ENCODE results near the gene IGF2BP2.

The IGF2BP2 gene

DNA sequence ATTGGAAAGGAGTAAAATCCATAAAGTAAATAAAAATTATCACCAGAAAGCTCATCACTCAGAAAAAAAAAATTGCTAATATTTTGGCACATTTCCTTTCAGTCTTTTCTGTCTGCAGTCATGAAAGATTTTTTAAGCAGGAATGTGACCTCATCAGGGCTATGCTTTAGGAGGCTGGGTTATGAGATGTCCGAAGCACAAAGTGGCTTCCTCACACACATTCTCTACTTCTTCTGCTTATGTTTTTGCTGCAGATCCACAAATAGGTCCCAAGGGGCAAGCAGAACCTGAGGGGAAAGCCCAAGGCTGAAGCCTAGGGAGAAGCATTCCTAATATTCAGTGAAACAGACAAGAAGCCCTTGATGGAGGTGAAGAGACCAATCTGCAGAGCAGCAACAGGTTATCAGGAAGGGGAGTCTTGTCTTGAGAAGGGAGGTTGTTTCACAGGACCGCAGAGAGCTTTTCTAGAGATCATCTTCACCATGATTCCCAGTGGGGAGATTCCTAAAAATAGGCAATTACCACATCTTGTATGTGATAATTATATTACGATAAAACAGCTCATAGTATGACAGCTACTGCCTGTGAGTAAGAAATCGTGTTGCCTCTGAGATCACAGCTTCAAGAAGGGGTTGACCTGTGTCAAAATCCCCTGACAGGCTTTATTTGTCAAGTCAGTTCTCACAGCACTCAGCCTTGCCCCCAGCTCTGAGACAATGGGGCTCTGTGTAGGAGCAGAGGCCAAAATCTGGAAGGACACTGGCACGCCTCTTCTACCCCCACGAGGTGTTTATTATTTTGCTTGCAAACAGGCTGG, 60.5 kb downstream of the IGF2BP2 start:
- DNase-seq, result no peak

DNA sequence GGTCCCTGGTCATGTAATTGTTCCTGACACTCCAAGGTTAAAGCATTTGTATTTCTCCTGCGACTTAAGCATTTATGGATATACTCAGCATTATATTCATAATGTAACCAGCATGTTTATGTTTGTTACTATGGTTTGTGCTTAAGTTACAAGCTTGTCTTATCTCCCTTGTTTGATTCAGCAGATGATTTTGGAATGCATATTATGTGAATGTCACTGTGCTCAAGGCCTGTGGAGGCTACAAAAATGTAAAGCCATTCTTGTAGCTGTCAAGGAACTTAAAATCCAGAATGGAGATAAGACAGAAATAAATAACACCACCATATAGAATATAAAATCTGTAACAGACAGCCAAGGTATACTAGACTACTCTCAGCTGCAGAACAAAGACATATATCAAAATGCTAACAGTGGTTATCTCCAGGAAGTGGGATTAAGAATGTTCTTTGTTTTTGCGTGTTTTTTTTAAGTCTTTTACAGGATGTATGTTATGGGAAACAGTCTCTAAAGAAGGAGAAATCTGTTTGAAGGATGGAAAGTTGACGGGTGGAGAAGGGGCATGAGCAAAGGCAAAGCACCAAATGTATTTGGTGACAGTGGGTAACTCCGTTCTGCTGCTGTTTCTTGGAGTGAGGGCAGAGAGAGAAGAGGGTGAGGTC, 61.4 kb downstream of the IGF2BP2 start:
- no peak for DNase-seq

DNA sequence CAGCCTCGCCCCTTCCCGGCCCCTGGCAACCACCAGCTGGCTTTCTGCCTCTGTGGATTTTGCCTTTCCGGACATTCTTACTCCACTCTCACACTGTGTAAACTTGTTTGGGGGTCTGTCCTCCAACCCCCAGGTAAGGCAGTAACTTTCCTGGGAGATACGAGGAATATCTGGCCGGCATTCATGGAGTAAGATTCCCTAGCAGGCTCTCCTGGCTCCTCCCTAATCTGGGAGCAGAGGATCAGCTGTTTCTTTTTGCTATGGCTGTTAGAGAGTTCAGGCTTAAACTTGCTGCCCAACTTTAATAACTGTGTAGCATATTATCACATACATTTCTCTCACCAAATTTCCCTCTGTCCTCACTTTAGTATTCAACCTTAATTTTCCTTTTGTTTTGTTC, 64.3 kb downstream of the IGF2BP2 start:
- DNase-seq, result no peak

DNA sequence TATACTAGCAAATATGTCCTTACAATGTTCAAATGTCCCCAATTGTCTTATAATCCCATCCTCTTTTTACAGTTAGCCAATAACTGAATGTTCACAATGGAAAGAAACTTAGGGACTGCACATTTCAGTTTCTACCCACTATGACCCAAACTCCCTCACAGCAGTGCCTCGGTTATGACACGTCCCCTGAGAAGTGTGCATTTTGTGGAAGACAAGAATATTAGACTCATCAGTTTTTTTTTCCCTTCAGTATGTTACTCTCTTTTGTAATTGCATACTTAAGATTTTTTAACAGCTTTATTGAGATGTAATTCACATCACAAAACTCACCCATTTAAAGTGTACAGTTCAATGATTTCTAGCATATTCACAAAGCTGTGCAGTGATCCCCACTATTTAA, 64.8 kb downstream of the IGF2BP2 start:
- DNase-seq, result no peak

DNA sequence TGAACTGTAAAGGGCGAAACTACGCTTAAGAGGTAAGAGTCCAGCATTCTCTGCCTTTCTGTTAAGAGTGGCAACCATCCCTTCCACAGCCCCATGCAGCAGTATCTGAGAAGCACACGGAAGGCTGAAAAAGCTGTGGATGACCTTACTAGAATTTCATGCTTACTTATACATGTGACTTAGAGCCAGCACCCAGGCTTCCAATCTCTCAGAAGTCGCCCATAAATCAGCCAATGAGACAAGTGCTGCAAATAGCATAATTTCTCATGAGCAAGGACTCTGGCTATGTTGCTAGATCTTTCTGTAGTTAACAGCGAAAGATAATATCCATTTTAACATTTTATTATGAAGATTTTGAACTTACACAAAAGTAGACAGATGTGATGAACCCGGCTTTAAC, 65.3 kb downstream of the IGF2BP2 start:
- no peak for DNase-seq

DNA sequence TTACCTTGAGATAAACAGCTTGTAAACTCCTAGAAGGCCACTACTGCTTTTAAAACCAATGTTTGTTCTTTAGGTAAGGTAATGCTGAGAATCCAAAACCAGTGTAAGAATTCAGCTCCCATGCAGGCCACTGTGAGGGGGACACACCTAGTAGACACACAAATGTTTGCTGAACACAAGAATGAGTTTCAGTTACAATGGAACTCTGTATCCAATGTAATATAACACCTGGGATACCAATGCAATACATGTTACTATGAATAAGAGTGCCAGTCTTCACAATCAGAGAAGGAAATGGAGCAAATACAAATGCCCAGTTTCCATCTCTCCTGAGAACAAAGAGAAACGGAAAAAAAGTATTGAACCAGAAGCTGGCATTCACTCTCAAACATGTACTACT, 65.9 kb downstream of the IGF2BP2 start:
- DNase-seq, result no peak

DNA sequence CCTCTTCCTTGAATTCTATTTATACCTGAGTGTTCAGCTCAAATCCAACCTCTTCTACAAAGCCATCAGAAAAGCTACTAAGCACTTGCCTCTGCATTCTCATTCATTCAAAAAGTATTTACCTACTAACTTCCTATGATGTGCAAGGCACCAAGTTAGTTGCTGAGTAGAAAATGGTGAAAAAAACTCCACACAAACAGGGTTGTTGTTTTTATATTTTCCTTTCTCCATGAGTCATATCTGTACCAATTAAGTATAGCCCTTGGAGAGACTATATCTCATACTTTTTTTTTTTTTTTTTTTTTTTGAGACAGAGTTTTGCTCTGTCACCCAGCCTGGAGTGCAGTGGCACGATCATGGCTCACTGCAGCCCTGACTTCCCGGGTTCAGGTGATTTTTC, 67.7 kb downstream of the IGF2BP2 start:
- DNase-seq, result no peak

DNA sequence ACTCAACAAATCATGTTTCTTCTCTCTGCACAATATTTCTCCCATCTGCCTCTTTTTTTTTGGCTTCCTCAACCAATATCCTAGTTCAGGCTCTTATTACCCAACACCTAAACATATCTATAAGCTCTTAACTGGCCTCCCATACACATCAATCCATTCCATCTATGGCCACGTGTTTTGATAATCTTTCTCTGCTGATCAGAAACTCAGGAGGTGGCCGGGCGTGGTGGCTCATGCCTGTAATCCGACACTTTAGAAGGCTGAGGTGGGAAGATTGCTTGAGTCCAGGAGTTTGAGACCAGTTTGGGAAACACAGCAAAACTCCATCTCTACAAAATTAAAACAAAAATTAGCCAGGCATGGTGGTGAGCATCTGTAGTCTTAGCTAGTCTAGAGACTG, 68.4 kb downstream of the IGF2BP2 start:
- no peak for DNase-seq

DNA sequence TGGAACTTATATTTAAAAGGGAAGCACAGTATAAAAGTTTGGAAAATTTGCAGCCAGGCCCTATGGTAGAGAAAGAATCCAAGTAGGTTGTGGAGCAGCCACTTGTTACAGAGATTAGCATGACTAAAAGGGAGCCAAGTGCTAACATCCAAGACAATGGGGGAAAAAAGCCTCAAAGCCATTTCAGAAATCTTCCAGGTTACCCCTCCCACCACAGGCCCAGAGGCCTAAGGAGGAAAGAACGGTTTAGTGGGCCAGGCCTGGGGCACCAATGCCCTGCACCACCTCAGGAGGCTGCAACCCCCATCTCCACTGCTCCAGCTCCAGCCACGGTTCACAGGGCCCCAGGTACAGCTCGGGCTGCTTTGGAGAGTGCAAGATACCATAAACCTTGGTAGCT, 69.9 kb downstream of the IGF2BP2 start:
- no peak for DNase-seq

DNA sequence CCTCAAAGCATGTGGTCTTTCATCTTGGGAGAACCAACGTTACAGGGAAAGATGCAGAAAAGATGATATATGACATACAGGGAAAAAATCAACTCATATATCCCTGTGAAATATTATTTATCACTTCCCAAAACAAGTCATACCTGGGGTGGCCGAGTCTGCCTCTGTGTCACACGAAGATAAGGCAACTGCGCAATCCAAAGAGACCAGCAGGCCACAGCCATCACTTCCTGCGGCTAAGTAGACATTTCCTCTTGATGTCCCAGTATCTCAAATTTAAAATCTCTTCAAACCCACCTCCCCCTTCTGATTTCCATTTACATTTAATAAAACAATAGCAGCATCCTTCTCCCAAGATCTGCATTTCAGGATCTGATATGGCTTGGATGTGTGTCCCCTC, 71.5 kb downstream of the IGF2BP2 start:
- DNase-seq, result no peak

DNA sequence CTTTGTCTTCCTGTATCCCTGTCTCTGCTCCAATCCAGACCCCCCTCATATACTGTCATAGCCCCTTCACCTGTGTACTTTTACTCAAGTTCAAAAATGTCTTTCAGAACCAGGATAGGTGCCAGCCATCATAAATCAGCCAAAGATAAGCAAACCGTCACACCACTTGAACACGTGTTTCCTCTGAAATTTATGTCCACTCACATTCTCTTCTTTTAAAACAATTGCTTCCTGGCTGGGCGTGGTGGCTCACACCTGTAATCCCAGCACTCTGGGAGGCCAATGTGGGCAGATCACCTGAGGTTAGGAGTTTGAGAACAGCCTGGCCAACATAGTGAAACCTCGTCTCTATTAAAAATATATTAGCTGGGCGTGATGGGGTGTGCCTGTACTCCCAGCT, 74.1 kb downstream of the IGF2BP2 start:
- no peak for DNase-seq

DNA sequence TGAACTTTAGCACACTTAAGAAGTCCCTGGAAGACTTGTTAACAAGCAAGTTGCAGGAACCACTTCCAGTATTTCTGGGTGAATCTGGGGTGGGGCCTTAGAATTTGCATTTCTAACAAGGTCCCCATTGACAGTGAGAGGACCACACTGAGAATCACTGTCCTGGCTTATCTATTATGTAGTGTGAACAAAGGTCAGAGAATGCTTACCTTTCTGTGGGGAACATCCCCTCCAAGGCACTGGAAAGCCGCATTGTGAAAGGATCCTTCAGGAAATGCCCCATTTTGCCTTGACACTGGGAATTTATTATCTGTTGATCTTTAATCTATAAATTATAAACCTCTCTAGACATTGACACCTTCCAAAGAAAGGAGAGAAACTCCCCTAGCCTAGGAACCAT, 74.8 kb downstream of the IGF2BP2 start:
- no peak for DNase-seq

DNA sequence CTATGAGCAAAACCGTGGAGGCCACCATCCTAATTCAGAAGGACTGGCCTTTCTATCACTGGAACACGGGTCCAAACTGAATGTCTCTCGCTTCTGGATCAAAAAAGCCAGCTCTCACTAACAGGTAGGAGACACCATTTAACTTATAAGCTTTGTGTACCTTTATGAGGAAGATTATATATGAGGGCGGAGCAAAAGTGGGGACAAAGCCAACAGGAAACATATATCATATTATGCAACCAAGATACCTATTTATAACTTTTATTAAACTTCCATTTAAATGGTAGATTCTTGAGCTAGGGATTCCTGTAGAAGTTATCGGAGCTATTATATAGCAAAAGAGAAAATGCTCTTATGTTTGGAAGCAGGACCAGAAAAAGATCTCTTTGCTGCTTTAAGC, 78.4 kb downstream of the IGF2BP2 start:
- DNase-seq, result no peak

DNA sequence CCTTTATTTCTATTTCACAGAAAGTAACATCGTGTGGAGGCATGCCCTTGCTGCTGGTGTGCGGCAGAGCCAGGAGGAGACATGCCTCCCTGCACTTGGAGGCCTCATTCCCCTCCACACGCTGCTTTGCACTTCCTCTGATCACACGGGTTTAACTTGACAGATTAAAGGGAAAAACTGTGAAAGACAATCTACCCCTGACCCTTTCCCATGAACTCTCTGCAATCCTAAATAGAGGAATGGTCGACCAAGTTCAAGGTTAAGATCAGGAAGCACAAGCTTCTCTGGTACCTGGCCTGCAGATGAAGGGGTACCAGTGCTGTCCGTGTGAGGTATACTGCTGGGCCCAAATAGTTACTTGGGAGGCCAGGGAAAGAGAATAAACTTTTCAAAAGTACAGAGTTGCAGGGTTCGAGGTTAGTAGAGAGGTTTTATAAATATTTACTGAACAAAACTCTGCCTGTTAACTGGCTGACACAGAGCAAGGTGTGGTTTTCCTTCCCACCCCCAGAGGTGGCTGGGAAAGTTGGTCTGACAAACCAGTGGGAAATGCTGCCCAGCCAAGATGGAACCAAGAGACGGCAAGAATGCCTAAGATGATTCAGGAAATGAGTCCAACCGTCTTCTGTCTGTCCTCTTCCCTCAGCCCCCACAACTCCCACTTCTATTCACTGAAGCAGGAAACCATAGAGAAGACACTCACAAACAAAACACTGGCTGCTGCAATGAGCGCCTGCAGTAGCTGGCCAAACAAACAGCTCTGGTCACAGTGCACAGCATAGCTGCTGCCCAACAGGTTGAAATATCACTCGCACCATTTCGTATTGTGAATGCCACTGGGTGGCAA, 79.6 kb downstream of the IGF2BP2 start:
- DNase-seq, result no peak

DNA sequence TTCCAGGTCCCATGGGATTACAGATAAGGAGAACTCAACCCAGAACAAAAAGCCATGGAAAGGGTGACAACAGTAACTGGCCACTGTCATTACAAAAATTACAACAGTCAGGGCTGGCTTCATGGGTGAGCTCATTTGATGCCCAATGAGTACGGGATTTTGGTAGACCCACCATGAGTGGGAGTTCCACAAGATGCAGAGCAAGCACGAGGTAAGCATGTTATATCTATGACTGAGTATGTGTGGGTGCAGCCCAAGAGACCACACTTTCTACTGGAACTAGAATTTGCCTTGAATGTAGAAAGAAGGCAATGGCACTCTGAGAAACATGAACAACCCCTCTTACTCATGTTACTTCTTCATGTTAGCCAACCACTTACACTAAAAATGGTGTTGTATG, 83.3 kb downstream of the IGF2BP2 start:
- DNase-seq, result no peak

DNA sequence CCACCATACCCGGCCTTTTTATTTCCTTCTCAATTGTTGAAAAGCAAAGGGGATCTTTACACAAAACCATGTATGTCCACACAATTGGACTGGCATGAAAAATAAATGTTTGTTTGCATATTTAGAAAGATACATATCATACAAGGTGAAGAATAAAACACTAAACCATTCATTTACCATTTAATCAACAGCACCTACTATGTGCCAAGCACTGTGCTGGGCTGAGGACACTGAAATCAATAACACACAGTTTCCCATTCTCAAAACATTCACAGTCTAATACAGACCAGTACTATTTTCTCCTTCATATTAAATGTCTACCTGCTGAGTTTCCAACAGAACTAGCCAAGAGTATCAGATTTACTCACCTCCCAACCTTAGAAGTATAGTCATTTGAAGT, 84.7 kb downstream of the IGF2BP2 start:
- no peak for DNase-seq

DNA sequence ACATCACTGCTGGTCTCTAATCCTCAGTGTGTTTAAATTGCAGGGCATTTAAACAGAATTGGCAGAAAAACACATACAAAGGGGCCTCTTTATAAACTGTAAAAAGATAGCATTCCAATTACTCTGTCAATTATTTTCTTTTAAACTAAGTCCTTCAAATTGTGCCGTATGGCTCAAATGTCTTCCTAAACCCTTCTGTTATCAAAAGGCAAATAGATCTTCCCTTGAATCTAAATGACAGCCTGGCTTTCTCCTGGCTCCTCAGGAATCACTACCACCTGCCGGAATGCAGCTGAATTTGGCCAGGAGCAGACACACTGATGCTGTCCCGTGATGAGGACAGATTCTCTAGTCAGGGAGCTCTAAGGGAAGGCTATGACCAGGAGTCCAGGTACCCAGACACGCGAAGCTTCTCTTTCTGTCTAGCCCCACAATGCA, 85.6 kb downstream of the IGF2BP2 start:
- DNase-seq, result no peak

DNA sequence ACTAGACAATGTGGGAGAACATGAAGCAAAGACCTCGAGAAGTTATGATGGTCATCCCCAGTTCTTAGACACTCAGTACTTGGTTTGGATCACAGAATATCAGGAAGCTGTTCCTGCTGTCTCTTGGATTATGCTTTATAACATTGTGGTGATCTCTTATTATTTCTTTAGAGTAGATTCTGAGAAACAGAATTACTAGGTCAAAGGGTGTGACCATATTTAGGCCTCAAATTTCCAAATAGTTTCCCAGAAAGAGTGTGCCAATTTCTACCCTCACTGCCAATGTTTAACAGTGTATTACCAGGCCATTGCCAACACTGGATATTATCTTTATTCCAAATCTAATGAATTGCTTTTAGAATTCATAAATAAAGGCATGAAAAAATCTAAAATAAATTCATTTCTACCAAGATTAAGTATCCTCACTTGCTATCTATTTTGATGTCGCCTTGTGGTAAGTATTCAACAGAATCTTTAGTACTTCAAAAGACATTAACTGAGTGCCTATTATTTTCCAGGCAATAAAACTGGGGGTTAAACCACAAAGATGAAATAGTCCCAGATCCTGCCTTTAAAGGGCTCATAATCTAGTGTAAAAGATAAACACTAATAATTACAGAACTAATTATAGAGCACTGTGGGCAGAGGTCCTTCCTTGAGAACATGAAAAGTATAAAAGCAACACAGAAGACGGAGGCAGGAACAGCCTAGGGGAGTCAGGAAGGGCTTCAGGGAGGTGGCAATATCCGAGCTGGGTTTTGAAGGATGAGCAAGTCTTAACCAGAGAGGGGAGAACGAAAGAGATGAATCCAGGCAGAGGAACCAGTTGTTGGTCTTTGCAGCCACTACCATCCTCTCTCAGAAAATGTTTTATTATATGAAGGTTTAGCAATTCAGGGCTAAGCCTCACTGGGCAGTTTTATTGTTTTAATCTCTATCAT, 86.8 kb downstream of the IGF2BP2 start:
- no peak for DNase-seq

DNA sequence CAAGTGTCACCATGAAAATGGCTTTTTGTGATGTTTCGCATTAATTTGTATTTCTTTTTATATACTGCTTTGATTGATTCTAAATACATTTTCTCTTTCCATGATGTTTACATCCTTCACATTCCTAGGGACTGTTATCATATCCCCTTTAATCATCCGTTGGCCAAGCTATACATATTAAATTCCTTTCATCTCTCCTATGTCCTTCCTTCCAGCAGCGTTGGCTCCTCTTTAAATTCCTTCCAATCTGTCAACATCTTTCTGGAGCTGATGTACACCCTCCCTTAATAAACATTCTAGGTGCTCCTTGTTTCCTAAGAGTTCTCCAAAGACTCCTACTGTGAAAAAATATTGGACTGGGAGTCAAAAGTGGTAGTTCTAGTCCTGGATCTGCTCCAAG, 87.8 kb downstream of the IGF2BP2 start:
- DNase-seq, result no peak

DNA sequence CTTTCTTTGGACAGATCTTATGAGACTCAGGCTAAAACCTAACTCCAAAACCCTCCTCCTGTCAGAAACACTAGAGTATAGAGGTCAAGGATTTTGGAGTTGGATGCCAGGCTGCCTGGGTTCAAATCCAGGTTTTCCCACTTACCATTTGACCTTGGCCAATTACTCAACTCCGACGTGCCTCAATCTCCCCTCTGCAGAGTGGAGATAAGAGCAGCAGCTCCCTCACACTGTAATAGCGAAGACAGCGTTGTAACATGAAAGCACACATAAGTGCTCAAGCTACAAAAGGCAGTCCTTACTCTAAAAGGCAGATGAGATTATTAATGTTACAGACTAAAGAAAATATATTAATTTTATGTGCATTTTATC, 90.1 kb downstream of the IGF2BP2 start:
- no peak for DNase-seq

DNA sequence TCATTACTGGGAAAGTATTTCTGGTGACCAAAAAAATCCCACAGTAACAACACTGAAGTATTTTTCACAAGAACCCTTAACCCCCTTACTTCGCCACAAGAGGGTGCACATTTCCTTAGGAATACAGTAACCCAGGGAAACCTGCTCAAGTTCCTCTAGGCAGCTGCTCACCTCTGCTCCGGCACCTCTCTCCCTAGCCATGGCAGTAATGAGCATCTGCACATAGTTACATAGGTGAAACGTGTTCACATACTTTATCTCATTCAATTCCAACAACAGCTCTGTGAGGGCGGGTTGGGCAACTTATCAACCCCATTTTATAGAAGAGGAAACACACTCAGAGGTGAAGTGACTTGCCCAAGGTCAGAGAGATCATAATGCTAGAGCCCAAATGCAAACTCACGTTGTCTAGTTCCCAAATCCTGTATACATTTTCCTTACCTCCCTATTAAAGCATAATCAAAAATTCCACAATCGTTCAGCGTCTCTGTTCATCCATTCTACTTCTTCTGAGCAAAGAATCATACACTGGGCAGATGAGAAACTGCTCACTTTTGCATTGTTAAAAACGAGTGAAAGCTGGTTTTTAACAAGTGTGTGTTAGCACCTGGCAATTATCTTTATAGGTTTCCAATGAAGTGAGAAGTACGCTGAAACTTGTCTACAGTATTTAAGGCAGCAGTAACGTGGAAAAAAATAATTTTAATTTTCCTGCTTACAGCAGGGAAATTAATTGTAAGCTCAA, 90.7 kb downstream of the IGF2BP2 start:
- no peak for DNase-seq

DNA sequence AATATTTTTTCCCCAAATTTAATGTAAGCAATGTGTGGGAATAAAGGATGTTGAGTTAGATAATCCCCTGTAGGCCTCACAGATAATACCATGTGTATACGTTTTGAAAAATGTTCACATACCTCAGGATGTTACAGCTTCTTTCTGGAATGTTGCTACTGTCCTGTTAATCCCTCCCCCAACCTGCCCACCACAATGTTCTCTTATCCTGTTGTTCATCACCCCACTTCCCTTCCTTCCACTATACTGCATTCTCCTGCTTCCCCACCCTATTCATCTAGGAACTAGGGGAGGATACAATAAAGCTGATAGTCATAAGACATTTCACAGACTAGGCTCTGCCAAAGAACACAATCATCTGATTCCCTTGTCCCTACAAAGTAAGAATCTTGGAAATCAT, 92.1 kb downstream of the IGF2BP2 start:
- no peak for DNase-seq

Measured in activated T-cell treated with anti-CD3 and anti-CD28 coated beads for 4 hours (primary cell).